GM18517 (cell line): ENCODE results near the gene DCDC2B.

Experiments used
- ATAC-seq: cut with Tn5 transposase; IDR thresholded peaks from one replicate; pipeline ENCODE4 v1.9.1; 2021; ENCODE audit warnings: mild to moderate bottlenecking, moderate library complexity; ENCODE audit not compliant: unreplicated experiment

The DCDC2B gene

DNA sequence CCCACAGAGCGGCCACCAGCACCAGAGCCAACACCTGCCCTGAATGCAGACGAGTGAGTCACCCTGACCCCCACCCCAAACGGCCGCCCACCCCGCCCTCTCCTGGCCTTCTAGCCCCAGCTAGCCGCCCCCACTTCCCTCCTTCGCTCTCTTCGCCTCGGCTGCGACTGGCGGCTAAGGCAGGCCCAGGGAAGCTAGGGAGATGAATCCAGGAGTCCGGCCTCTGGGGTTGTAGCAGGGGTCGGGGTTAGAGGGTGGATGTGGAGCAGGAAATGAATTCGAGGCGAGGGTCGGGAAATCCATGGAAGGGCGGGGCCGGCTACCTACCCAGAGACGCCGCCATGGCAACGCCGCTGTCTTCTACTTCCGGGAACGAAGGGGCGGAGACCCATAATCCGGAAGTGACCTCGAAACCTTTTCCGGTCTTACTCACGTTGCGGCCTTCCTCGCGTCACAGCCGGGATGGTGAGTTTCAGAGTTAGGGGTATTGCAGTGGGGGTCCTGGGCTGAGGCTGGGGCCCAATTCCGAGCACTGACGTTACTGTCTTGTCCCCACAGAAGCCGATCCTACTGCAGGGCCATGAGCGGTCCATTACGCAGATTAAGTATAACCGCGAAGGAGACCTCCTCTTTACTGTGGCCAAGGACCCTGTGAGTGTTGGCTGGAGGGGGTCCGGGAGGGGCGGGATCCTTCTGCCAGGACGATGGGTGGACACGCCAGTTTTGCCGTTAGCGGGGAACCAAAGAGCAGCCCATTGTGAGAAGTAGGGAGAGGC, 13.3 kb downstream of the DCDC2B start, which contains the start of the genes EIF3I and TMEM234:
Gene EIF3I (plus strand): TSS at position 428 of the 776 bp plus-strand sequence. CDS start 35 bp downstream, at position 463.
Gene TMEM234 (minus strand): TSS at position 374 of the 776 bp plus-strand sequence. CDS start 31 bp downstream, at position 343.
- ATAC-seq, result peak; percentile 82

DNA sequence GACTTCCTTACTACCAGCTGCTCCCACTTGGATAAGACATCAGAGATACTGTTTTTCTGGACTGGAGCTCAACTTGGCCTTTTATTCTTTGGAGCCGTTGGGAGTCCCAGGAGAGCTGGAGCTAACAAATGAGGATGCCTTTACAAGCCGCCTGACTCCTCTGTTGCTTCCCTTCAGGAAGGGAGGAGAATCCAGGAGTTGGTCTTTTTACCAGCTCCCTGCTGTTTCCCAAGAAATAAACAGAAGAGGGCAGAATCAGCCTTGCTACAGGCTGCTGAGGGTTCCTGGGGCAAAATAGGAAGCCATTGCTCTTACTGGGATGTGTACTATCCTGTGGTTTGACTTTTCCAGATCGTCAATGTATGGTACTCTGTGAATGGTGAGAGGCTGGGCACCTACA, 14.8 kb downstream of the DCDC2B start:
- no peak for ATAC-seq

- ATAC-seq, result no peak
These were observed 15.4 kb downstream of the DCDC2B start for GRCh38 chr1:32224285-32224684.

- no peak for ATAC-seq
These were observed 19.9 kb downstream of the DCDC2B start for GRCh38 chr1:32228771-32229170.

DNA sequence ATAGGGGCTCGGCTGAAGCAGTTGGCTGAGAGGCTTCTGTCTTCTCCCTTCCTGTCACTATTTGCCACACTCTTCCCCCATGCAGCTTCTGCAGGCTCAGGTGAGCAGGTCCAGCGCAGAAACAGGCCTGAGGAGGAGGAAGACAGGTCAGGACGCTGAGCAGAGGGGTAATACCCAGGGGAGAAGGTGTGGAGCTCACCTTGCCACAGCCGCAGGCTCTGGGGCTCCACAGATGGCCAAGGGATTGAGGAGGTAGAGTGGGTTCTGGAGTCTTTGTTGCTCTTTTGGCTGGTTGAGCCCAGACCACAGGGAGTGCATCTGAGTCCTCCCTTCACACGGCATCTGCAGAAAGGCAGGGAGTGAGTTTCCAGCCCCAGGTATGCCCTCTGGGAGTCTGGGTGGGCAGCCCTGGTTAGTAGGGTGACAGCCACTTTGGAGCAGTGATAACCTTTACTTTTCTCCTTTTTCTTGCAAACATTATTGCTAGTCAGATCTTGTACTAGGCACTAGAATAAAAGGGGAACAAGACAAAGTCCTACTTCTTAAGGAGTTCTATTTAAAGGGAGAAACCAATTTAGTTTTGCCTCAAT, 23.0 kb downstream of the DCDC2B start:
- no peak for ATAC-seq

- ATAC-seq, result no peak
These were observed 23.8 kb downstream of the DCDC2B start for GRCh38 chr1:32232558-32233304.

- ATAC-seq, result no peak
These were observed 25.9 kb downstream of the DCDC2B start for GRCh38 chr1:32234792-32235191.

- ATAC-seq, result no peak
These were observed 30.4 kb downstream of the DCDC2B start for GRCh38 chr1:32239337-32239736.

- no peak for ATAC-seq
These were observed 30.9 kb downstream of the DCDC2B start for GRCh38 chr1:32239790-32240139.

- ATAC-seq, result no peak
These were observed 31.5 kb downstream of the DCDC2B start for GRCh38 chr1:32240140-32240951.

- ATAC-seq, result no peak
These were observed 32.3 kb downstream of the DCDC2B start for GRCh38 chr1:32241001-32241763.

DNA sequence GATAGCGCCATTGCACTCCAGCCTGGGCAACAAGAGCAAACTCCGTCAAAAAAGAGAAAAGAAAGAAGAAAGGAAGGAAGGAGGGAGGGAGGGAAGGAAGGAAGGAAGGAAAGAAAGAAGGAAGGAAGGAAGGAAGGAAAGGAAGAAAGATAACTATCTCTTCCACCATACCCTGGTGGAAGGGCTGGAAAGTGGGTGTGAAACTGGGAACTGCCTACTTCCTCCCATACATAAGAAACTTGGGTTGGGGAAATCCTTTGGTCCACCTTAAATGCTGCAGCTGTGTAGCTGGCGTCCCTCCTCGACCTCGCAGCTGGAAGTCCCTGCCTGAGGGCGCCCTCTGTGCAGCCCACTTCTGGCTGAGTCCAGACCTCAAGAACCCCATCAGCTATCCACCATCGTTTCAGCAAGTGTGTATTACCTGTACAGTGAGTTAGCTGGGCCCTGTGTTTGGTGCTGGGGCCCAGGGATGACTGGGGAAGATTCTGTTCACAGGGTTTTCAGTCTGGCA, 33.5 kb downstream of the DCDC2B start:
- no peak for ATAC-seq

DNA sequence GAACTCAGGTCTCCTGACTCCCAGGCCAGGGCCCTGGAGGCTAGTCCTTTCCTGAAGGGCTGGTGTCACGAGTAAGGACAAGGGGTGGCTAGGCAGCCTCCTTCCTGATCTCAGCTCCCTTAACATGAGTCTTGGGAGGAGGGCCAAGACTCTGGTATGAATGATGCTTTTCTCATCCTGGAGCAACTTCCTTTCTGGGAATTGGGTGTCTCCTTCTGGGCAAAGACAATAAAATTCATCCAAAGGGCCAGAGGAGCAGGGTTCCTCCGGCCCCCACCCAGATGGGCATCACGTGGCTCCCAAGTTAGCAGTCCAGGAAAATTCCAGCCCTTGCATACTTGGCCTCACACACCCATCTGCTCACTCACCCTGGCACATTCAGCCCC, 38.0 kb downstream of the DCDC2B start, which contains the start of gene FAM167B:
Gene FAM167B (plus strand): TSS at position 335 of the 386 bp plus-strand sequence. CDS start 200 bp downstream, outside the sequence.
- no peak for ATAC-seq

GRCh38 chr1:32247452-32247851, 38.6 kb downstream of the DCDC2B start:
- ATAC-seq, result no peak

DNA sequence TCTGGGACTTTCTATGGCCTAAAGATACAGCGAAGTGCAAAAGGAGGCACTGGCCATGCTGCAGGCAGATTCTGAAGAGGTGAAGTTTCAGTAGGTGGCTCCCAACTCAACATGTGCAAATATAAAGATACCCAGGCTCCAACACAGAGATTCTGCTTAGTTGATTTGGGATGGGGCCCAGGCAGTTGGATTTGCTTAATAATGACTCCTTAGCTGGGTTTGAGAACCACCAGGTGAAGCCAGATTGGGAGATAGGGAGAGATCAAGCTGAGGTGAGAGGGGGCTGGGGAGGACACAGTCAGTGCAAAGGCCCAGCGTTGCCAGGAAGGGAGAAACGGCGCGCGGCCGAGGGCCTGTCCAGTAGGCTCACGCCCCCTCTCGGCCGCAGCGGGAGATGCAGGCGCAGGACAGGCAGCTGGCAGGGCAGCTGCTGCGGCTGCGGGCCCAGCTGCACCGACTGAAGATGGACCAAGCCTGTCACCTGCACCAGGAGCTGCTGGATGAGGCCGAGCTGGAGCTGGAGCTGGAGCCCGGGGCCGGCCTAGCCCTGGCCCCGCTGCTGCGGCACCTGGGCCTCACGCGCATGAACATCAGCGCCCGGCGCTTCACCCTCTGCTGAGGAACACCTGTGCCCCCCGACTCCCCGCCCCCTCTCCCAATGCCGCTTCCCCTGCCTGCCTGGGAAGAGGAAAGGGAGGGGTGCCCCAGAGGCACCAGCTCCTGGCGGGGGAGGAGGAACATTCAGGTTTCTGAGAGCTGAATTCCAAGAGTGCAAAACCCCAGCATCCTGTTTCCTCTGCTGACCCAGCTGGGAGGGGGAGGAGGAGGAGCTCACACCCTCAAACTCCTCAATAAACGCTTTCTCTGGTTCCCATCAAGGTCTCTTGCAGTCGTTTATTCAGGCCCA, 39.3 kb downstream of the DCDC2B start:
- ATAC-seq, result no peak

DNA sequence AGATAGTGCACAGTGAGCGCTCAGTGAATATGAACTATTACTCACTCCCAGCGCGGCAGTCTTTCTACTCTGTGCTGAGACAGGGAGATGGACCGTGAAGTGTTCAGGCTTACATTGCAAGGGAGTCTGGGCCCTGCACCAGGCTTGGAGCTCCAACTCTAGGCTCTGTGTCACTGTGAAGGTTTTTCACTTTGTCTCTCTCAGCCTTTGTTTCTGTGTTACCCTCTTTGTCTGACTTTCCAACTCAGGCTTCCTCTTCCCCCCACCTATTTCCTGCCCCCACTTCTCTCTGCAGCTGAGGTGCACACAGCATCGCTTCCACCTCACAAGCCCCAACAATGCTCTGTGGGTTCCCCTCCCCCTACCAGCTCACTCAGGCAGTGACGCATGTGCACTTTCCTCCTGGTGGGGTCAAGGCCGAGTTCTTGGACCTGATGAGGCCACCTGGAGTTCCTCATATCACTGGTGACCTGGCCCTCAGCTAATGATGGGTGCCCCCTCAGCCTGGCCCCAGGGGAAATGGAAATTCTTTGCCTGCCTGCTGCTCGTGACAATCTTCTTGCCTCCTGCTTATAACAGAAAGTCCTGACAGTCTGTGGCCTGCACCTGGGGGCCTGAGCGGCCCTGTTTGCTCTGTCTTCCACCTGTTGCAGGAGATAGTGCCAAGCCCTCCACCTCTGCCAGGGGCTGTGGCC, 41.1 kb downstream of the DCDC2B start:
- peak; percentile 54 for ATAC-seq

DNA sequence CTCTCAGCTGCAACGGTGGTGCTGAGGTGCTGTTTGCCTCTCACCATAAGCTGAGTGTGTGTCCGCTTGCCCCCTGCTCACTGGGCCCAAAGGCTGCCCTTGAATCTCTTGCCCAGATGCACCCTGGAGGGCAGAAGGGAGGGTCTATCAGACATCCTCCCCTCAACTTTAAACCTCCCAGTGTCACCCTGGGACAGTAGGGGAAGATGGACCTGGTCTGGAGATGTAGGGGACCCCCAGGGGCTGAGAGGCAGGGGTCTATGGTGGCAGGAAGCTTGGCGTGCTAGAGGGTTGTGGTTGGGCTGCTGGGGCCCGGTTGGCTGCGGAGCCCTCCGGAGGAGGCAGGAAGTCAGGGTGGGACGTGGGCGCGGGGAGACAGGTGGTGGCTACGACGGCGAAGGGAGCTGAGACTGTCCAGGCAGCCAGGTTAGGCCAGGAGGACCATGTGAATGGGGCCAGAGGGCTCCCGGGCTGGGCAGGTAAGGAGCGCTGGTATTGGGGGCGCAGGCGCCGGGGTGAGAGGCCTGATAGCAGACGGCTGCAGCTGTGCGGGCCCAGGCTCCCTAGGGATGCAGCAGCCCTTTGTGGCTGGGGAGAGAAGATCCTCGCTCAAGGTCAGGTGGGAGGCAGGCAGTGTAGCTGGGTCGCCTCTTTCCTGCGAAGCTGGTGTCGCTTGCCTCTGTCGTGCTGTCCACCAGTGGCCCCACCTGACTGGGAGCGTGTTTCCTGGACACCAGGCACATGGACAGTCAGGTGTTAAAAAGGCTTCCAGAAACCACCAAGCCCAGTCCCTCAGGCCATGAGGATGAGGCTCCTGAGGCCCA, 42.2 kb downstream of the DCDC2B start, which contains the start of gene LCK:
Gene LCK (plus strand): TSS at position 373 of the 824 bp plus-strand sequence. CDS start 23,065 bp downstream, outside the sequence.
- ATAC-seq, result no peak
